ENCODE results near the gene HOXD10. TPM values are rescaled to one million over a fixed set of nuclear protein-coding genes. Genes with fewer than 3 reads are reported as not detected.

Gene HOXD10
- total and polyA plus RNA-seq, 4 donors = 0.92 to 15.5 (median 0.98) TPM; not detected in 1

DNA sequence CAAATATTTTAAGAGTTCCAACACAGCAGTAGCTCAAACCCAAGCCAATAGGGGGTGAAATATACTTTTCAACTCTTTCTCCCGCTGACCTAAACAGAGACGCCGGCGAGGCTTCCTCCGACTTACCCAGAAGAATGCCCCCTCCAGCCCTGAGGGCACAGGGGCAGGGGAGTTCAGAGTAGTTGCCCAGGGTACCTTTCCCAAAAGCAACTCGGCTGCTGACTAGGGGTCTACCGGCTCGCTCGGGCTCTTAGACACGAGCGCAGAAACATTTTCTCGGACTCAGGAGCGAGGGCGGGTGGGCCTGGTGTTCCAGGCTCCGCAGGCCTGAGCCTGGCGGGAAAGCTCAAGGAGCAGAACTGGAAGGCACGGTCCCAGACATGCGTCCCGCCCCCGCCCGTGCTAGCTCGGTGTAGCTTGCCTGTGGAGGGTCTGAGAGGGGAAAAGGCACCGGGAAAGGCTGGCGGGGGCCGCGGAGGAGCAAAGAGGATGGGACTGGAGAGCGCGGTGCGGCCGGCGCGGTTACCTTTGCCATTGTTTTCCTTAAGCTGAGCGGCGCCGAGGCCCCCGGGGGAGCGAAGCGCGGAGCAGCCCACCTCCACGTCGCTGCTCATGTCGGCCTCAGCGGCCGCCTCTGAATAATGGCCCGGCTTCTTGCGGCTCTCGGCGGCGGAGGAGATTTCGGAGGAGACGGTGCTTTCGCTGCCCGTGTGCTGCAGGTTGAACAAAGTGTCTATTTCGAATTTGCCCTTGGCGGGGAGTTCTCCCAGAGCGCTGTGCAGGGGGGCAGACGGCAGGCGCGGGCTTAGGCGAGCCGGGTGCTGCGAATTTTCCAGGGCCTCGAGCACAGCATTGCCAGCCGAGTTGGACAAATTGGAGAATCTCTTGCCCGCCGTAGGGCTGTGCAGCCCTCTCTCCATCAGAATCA, 33.5 kb upstream of the HOXD10 start:
- 1% methylated on average over 66 of the region's 66 CpGs for WGBS (ENCODE audit: insufficient coverage)
- Histone ChIP-seq H3K9me3 (ENCODE audit: control insufficient read depth, insufficient read depth, low read length) (no peaks in the 10 kb centered on the region), H3K4me1 (ENCODE audit: control insufficient read depth, insufficient read depth, low read length) (peaks cover 62% of the 10 kb centered on the region), H3K36me3 (ENCODE audit: control insufficient read depth, insufficient read depth, low read length) (no peaks in the 10 kb centered on the region), H3K27me3 (ENCODE audit: control insufficient read depth, insufficient read depth, low read length) (peaks cover 98% of the 10 kb centered on the region), H3K4me3 (ENCODE audit: low read depth, low read length) (no peak overlapping the region), H3K27ac (ENCODE audit: low read depth, low read length) (no peak overlapping the region)
- DNase-seq (ENCODE audit: low read depth in 4 of 6, low spot score in 6 of 6) = peak in 1 of 6 donors; percentile 41

DNA sequence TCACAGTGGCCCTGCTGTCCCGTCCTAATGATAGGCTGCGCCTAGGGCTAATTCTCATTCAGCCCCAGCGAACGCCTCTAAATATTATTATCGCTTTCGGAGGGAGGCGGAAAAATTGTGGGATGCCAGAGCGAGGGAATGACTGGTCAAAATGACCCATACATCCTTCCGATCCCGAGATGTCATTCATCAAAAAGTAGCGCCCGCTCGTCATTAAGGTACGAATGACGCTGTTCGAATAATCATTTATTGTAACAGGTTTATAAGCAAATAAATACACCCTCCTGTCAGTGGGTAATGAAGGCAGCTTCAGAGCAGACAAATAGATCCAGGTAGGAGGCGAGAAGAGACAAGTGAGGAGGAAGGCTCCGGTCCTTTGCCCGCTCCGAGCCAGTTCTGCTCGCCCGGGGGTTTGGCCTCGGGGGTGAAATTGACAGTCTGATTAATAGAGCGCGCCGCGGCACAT, 32.7 kb upstream of the HOXD10 start, which contains the start of gene EVX2:
Gene EVX2 (minus strand): TSS at position 167 of the 466 bp plus-strand sequence. CDS start 186 bp downstream, outside the sequence.
- H3K4me3 ChIP-seq (ENCODE audit: low read depth, low read length) = no peak within 1 kb of the TSS
- H3K9me3 ChIP-seq (ENCODE audit: control insufficient read depth, insufficient read depth, low read length) = no peaks in the 10 kb centered on the region
- 3% methylated on average over 11 of the region's 27 CpGs for WGBS (ENCODE audit: insufficient coverage)
- H3K36me3 ChIP-seq (ENCODE audit: control insufficient read depth, insufficient read depth, low read length) = no peaks in the 10 kb centered on the region
- peaks cover 98% of the 10 kb centered on the region for H3K27me3 ChIP-seq (ENCODE audit: control insufficient read depth, insufficient read depth, low read length)
- no peak within 1 kb of the TSS for H3K27ac ChIP-seq (ENCODE audit: low read depth, low read length)
- H3K4me1 ChIP-seq (ENCODE audit: control insufficient read depth, insufficient read depth, low read length) = peaks cover 66% of the 10 kb centered on the region
- peak in 2 of 6 donors; percentile 42 to 43 for DNase-seq (ENCODE audit: low read depth in 4 of 6, low spot score in 6 of 6)

DNA sequence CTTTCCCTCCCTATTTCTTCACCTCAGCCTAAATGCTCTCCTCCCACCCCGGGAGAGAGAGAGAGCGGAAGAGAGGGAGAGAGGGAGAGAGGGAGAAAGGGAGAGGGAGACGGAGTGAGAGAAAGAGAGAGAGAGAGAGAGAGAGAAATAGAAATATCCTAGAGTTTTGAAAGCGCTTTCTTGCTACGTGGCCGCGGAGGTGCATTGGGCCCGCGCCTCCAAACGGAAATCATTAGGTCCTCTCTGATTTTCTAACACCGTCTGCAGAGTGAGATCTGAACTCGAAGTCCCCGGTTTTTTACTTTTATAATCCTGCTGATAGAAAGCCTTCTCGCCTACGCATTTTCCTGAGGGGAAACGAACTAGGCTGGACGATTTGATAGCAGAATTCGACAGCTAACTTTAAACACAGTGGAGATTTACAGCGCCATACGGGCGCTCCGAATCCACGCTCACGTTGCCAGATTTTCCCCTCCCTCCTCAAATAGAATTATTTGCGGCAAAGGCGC, 31.9 kb upstream of the HOXD10 start:
- Histone ChIP-seq H3K4me3 (ENCODE audit: low read depth, low read length) (no peak overlapping the region), H3K27me3 (ENCODE audit: control insufficient read depth, insufficient read depth, low read length) (peaks cover 98% of the 10 kb centered on the region), H3K27ac (ENCODE audit: low read depth, low read length) (no peak overlapping the region), H3K36me3 (ENCODE audit: control insufficient read depth, insufficient read depth, low read length) (no peaks in the 10 kb centered on the region), H3K4me1 (ENCODE audit: control insufficient read depth, insufficient read depth, low read length) (peaks cover 59% of the 10 kb centered on the region), H3K9me3 (ENCODE audit: control insufficient read depth, insufficient read depth, low read length) (no peaks in the 10 kb centered on the region)
- DNase-seq (ENCODE audit: low read depth in 4 of 6, low spot score in 6 of 6) = peak in 1 of 6 donors; percentile 54
- 2% methylated on average over 24 of the region's 26 CpGs for WGBS (ENCODE audit: insufficient coverage)

DNA sequence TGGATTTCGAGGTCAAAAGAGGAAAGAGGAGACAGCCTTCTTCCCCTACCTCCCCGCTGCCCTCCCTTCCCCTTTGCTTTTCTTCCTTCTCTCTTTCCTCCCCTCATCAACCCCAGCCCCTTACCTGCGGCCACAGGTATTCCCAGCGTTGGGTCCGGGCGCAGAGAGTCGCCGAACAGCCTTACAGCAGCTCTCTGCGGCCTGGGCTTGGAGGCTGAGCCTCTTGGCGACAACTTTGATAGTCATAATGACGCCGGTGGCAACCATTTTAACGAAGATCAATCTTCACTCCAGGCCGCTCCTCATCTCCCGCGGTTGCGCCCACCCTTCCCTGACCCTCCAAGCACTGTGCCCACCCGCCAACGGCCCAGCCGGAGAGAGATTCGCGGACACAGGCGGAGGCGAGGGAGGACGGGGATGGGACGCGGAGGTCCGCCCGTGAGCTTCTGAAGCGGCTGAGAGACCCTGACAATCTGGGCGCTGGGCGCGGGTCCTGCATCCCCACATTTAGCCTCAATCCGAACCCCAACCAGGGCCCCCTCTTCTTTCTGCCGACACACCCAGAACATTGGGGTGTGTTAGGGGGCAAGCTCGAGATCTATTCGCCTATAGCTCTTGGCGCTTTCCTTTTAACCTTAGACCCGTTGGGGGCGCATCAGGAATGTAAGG, 31.3 kb upstream of the HOXD10 start:
- H3K9me3 ChIP-seq (ENCODE audit: control insufficient read depth, insufficient read depth, low read length) = no peaks in the 10 kb centered on the region
- H3K27ac ChIP-seq (ENCODE audit: low read depth, low read length) = no peak overlapping the region
- peaks cover 55% of the 10 kb centered on the region for H3K4me1 ChIP-seq (ENCODE audit: control insufficient read depth, insufficient read depth, low read length)
- no peak overlapping the region for H3K4me3 ChIP-seq (ENCODE audit: low read depth, low read length)
- no peaks in the 10 kb centered on the region for H3K36me3 ChIP-seq (ENCODE audit: control insufficient read depth, insufficient read depth, low read length)
- DNase-seq (ENCODE audit: low read depth in 4 of 6, low spot score in 6 of 6) = no peak
- WGBS (ENCODE audit: insufficient coverage) = under 1% methylated on average over 29 of the region's 40 CpGs
- peaks cover 100% of the 10 kb centered on the region for H3K27me3 ChIP-seq (ENCODE audit: control insufficient read depth, insufficient read depth, low read length)

DNA sequence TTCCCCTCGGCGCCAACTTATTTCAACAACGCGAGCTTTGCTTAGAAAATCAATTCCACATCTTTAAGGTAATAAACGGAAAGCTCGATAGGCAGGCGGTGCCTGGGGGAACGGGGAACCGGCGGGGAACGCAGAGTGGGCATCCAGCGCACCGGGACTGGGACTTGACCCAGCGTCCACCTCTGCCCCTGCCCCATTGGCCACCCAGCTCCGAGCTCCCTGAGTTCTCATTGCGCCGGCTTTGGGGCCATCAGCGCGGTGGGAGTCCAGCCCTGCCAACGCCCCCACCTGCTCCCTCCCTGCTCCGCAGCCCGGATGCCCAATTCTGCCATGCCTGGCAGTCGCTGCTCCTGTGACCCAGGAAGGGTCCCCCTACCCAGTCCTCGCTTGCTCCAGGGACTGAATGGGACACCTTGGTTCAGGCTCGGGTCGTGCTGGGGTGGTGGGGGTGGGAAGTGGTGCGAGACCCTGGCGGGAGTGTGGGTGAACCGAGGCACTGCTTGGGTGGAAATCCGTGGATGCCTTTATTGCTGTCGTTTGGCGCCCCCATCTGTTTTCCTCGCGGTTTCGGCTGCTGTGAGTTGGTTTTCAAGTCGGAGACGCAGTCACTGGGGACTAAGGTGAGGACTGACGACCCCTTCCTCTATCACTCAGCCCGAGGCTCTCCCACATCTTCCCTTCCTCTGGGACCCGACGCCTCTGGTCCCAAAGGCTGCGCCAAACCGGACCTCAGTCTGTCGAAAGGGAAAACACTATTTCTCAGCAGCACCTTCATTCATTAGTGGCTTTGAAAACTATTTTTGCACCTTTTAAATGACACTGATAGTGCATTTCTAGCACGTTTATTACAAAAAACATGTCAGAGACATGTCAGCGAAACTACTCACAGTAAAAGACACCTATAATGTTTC, 30.5 kb upstream of the HOXD10 start:
- Histone ChIP-seq H3K9me3 (ENCODE audit: control insufficient read depth, insufficient read depth, low read length) (no peaks in the 10 kb centered on the region), H3K27me3 (ENCODE audit: control insufficient read depth, insufficient read depth, low read length) (peaks cover 100% of the 10 kb centered on the region), H3K27ac (ENCODE audit: low read depth, low read length) (no peak overlapping the region), H3K4me3 (ENCODE audit: low read depth, low read length) (no peak overlapping the region), H3K36me3 (ENCODE audit: control insufficient read depth, insufficient read depth, low read length) (no peaks in the 10 kb centered on the region), H3K4me1 (ENCODE audit: control insufficient read depth, insufficient read depth, low read length) (peaks cover 47% of the 10 kb centered on the region)
- DNase-seq (ENCODE audit: low read depth in 4 of 6, low spot score in 6 of 6) = peak in 2 of 6 donors; percentile 86 to 92
- under 1% methylated on average over 34 of the region's 46 CpGs for WGBS (ENCODE audit: insufficient coverage)

DNA sequence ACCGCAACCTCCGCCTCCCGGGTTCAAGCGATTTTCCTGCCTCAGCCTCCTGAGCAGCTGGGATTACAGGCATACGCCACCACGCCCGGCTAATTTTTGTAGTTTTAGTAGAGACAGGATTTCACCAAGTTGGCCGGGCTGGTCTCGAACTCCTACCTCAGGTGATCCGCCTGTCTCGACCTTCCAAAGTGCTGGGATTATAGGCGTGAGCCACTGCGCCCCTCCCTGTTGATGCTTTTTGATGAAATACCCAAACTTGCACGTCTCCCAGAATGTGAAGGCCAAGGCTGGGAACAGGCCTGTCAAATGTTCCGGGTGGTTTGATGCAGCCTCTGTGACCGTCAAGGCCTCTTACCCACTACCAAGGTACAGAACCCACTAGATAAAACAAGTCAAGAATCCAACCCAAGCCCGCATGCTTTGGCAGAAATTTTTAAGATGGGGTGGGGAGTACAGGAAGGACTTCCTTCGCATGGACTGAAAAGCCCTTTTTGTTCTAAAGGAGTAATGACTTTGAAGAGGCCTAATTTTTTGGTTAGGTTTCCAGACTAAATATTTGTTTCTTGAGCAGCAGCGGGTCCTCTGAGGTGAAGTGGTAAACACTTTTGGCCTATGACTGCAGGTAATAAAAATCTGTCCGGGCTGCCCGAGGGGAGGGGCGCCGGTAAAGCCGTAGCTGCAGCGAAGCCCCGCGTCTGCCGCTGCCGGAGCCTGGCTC, 29.1 kb upstream of the HOXD10 start:
- no peaks in the 10 kb centered on the region for H3K9me3 ChIP-seq (ENCODE audit: control insufficient read depth, insufficient read depth, low read length)
- 17% methylated on average over 24 of the region's 29 CpGs for whole genome bisulfite sequencing (ENCODE audit: insufficient coverage)

DNA sequence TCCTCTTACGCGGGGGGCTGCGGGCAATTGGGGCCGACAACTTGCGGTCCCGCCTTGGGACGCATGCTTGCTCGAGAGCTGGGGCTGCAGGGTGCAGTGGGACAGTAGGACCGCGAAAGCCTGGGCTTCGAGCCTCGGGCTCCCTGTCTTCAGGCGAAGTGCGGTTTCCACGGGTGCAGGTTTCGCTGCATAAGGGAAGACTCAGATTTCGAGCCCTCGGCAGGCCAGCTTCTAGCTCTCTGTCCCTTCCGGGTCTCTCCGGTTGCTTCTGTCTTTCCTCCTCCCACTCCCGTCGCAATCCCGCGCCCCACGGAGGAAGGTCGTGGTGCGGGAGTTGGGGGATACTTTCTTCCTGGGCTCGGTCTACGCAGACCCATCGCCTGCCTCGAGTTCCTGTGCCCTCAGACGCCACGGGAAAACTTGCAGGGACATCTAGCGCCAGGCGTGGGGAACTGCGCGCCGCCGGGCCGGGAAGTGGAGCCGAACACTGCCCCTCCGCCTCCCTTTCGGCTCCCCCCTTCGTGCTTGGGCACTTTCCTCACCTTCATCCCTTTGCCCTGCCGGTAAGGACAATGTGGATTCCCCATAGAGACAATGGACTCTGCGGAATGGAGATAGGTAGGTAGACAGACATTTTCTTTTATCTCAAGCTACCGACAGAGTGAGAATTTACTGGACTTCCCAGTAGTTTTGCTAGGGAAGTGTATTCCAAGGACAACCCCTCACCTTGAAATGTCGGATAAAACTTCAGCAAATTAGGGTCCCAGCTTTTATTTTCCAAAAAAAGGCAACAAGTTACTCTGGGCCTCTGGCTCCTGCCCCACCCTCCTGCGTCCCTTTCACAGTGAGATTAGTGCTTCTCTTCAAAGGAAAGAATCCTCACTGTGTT, 28.3 kb upstream of the HOXD10 start:
- Histone ChIP-seq H3K27me3 (ENCODE audit: control insufficient read depth, insufficient read depth, low read length) (peaks cover 97% of the 10 kb centered on the region), H3K9me3 (ENCODE audit: control insufficient read depth, insufficient read depth, low read length) (no peaks in the 10 kb centered on the region), H3K4me3 (ENCODE audit: low read depth, low read length) (peak overlapping the region; percentile 31), H3K27ac (ENCODE audit: low read depth, low read length) (no peak overlapping the region), H3K4me1 (ENCODE audit: control insufficient read depth, insufficient read depth, low read length) (peaks cover 35% of the 10 kb centered on the region), H3K36me3 (ENCODE audit: control insufficient read depth, insufficient read depth, low read length) (no peaks in the 10 kb centered on the region)
- WGBS (ENCODE audit: insufficient coverage) = 2% methylated on average over 42 of the region's 49 CpGs
- peak in 2 of 6 donors; percentile 88 to 91 for DNase-seq (ENCODE audit: low read depth in 4 of 6, low spot score in 6 of 6)

More for the DNA sequence above, 29.1 kb upstream of the HOXD10 start:
- no peak for DNase-seq (ENCODE audit: low read depth in 4 of 6, low spot score in 6 of 6)
- Histone ChIP-seq H3K27ac (ENCODE audit: low read depth, low read length) (no peak overlapping the region), H3K4me3 (ENCODE audit: low read depth, low read length) (peak overlapping the region; percentile 31), H3K4me1 (ENCODE audit: control insufficient read depth, insufficient read depth, low read length) (peaks cover 39% of the 10 kb centered on the region), H3K36me3 (ENCODE audit: control insufficient read depth, insufficient read depth, low read length) (no peaks in the 10 kb centered on the region), H3K27me3 (ENCODE audit: control insufficient read depth, insufficient read depth, low read length) (peaks cover 99% of the 10 kb centered on the region)
